ENCODE data around the gene ARRB1.
"Not testable (repeated sequence)": the region's sequence is repeated elsewhere in the genome, so short reads cannot be mapped to it uniquely, and the experiment has no call there.

- not testable (repeated sequence) for TF ChIP-seq CTCF (IDR thresholded peaks at IDR 0.05; ENCODE audit: low read depth, low read length); POLR2A (IDR thresholded peaks at IDR 0.05; ENCODE audit: extremely low read depth, insufficient read length); MAX (IDR thresholded peaks at IDR 0.05; ENCODE audit: low read depth, low read length); MYC (IDR thresholded peaks at IDR 0.05; ENCODE audit: low read depth, low read length)
Measured at GRCh38 chr11:75331761-75332160, 19.7 kb downstream of the ARRB1 start.
